HCT116 (cell line): Measurements from ENCODE around the gene CLIC3. TPM values are rescaled to one million over a fixed set of nuclear protein-coding genes. Genes with fewer than 3 reads are reported as not detected.

Experiments
- ATAC-seq: fragments of 200-7000 bp; cut with Tn5 transposase; 2 replicates; pipeline ENCODE4 v1.9.1; 2020; ENCODE audit warnings: mild to moderate bottlenecking, moderate library complexity
- BruUV-seq: library from RNA; stranded (reverse); fragments of 400-500 nt; replicated peaks from 2 replicates; lab custom pipeline; 2021; lab: Mats Ljungman, UMichigan
- CTCF ChIA-PET: fragments of 300-600 bp; sonication (Branson Sonifier 250); formaldehyde crosslinking; loops from one replicate; lab custom pipeline; 2021; ENCODE audit warnings: antibody characterized with exemption; lab: Charles Lee
- POLR2A ChIA-PET: fragments of 300-600, 350-600 bp; sonication (Branson Sonifier 250); formaldehyde crosslinking; loops from one replicate; lab custom pipeline; 2021; ENCODE audit warnings: antibody characterized with exemption; lab: Charles Lee
- RAD21 ChIA-PET, 2 experiments: fragments of 300-600 bp; sonication (Branson Sonifier 250); formaldehyde crosslinking; loops; one replicate each; lab custom pipeline; 2023; ENCODE audit warnings: low total read pairs in 2 of 2; ENCODE audit not compliant: uncharacterized antibody in 2 of 2, unreplicated experiment in 2 of 2, low non-redundant PET in 1 of 2; lab: Charles Lee
- DNase-seq: peaks from one replicate; pipeline ENCODE4 v3.0.0-alpha.2; 2010; ENCODE audit warnings: low read depth, low spot score
- H2AFZ ChIP-seq: fragments of 200-600 bp; shearing (Covaris generic), sonication (generic); 2 replicates; pipeline ENCODE4 v1.6.1; 2017; ENCODE audit warnings: low read depth, mixed run types, mixed read lengths, antibody characterized with exemption, low read length; ENCODE audit not compliant: poor library complexity, severe bottlenecking
- H3K27ac ChIP-seq: 2 replicates; pipeline ENCODE4 v1.5.1; 2012; ENCODE audit warnings: low read depth, low read length
- H3K27me3 ChIP-seq: fragments of 200-600 bp; sonication (generic); 2 replicates; pipeline ENCODE4 v1.6.1; 2016; ENCODE audit warnings: mixed run types, low read length, mixed read lengths; ENCODE audit not compliant: insufficient read depth
- H3K36me3 ChIP-seq, 2 experiments: fragments of 200-500 bp in 1 of 2; fragments of 200-600 bp in 1 of 2; sonication (Bioruptor generic) in 1 of 2; sonication (generic) in 1 of 2; 2 replicates each; pipeline versions ENCODE4 v1.5.1 to v1.6.1; 2014 to 2016; ENCODE audit warnings: low read length in 2 of 2, inconsistent platforms in 1 of 2, mixed read lengths in 1 of 2, mixed run types in 1 of 2; ENCODE audit not compliant: insufficient read depth in 2 of 2, control insufficient read depth in 1 of 2
- H3K4me1 ChIP-seq, 2 experiments: fragments of 200-600 bp in 1 of 2; sonication (generic) in 1 of 2; 2 replicates each; pipeline versions ENCODE4 v1.5.1 to v1.6.1; 2012 to 2017; ENCODE audit warnings: low read length in 2 of 2, inconsistent platforms in 1 of 2, mild to moderate bottlenecking in 1 of 2, mixed read lengths in 1 of 2, mixed run types in 1 of 2, moderate library complexity in 1 of 2; ENCODE audit not compliant: insufficient read depth in 2 of 2, control insufficient read depth in 1 of 2
- H3K4me2 ChIP-seq: fragments of 200-600 bp; sonication (generic); 2 replicates; pipeline ENCODE4 v1.6.1; 2017; ENCODE audit warnings: mixed run types, low read length, mixed read lengths
- H3K4me3 ChIP-seq, 2 experiments: fragments of 200-600 bp in 1 of 2; sonication (generic) in 1 of 2; replicated peaks in 1 of 2; 2 replicates each; pipeline ENCODE4 v1.5.1; 2011 to 2016; ENCODE audit warnings: low read length in 2 of 2, control low read depth in 1 of 2, low read depth in 1 of 2, mild to moderate bottlenecking in 1 of 2, mixed read lengths in 1 of 2, mixed run types in 1 of 2
- H3K79me2 ChIP-seq: fragments of 200-600 bp; sonication (generic); 2 replicates; pipeline ENCODE4 v1.6.1; 2017; ENCODE audit warnings: mild to moderate bottlenecking, mixed run types, low read length, moderate library complexity, mixed read lengths; ENCODE audit not compliant: insufficient read depth
- H3K9ac ChIP-seq: fragments of 200-600 bp; sonication (generic); 2 replicates; pipeline ENCODE4 v1.6.1; 2016; ENCODE audit warnings: low read length, mixed read lengths
- H3K9me2 ChIP-seq: fragments of 200-600 bp; sonication (generic), shearing (Covaris generic); 2 replicates; pipeline ENCODE4 v1.6.1; 2017; ENCODE audit warnings: mixed run types, mild to moderate bottlenecking, moderate library complexity; ENCODE audit not compliant: insufficient read depth
- H3K9me3 ChIP-seq, 2 experiments: fragments of 200-500 bp in 1 of 2; fragments of 200-600 bp in 1 of 2; sonication (Bioruptor generic) in 1 of 2; sonication (generic) in 1 of 2; 2 replicates each; pipeline ENCODE4 v1.6.1; 2014 to 2017; ENCODE audit warnings: low read length in 2 of 2, mixed read lengths in 2 of 2, inconsistent platforms in 1 of 2, low read depth in 1 of 2, mild to moderate bottlenecking in 1 of 2, mixed run types in 1 of 2, moderate library complexity in 1 of 2; ENCODE audit not compliant: control insufficient read depth in 1 of 2, insufficient read depth in 1 of 2
- H4K20me1 ChIP-seq: fragments of 200-600 bp; sonication (generic), shearing (Covaris generic); 2 replicates; pipeline ENCODE4 v1.6.1; 2017; ENCODE audit warnings: mixed run types, mild to moderate bottlenecking, moderate library complexity; ENCODE audit not compliant: insufficient read depth
- ATF3 ChIP-seq: IDR thresholded peaks from 2 replicates; pipeline ENCODE4 v1.6.1; 2012
- CBX3 ChIP-seq: IDR thresholded peaks from 2 replicates; pipeline ENCODE4 v1.6.1; 2012; ENCODE audit warnings: low read depth
- CEBPB ChIP-seq: IDR thresholded peaks from 2 replicates; pipeline ENCODE4 v1.6.1; 2012; ENCODE audit warnings: low read depth
- EGR1 ChIP-seq: IDR thresholded peaks from 2 replicates; pipeline ENCODE4 v1.6.1; 2012; ENCODE audit warnings: low read depth
- ELF1 ChIP-seq: IDR thresholded peaks from 2 replicates; pipeline ENCODE4 v1.6.1; 2012; ENCODE audit warnings: low read depth, borderline replicate concordance
- EZH2 ChIP-seq: fragments of 200-600 bp; sonication (generic); IDR thresholded peaks from 2 replicates; pipeline ENCODE4 v1.6.1; 2017; ENCODE audit warnings: antibody characterized with exemption, mixed run types
- EZH2phosphoT487 ChIP-seq: fragments of 200-600 bp; IDR thresholded peaks from 2 replicates; pipeline ENCODE4 v1.6.1; 2018; ENCODE audit warnings: antibody characterized with exemption, borderline replicate concordance
- FOSL1 ChIP-seq: IDR thresholded peaks from 2 replicates; pipeline ENCODE4 v1.6.1; 2012; ENCODE audit warnings: low read depth
- JUND ChIP-seq: IDR thresholded peaks from 2 replicates; pipeline ENCODE4 v1.6.1; 2012
- MAX ChIP-seq: IDR thresholded peaks from 2 replicates; pipeline ENCODE4 v1.6.1; 2012
- POLR2A ChIP-seq: IDR thresholded peaks from 2 replicates; pipeline ENCODE4 v1.7.0; 2011; ENCODE audit warnings: borderline replicate concordance; ENCODE audit not compliant: insufficient read depth, insufficient read length; ENCODE audit errors: extremely low read depth
- POLR2AphosphoS5 ChIP-seq: IDR thresholded peaks from 2 replicates; pipeline ENCODE4 v1.6.1; 2011; ENCODE audit warnings: mild to moderate bottlenecking, low read depth, low read length, moderate library complexity
- RAD21 ChIP-seq: IDR thresholded peaks from 2 replicates; pipeline ENCODE4 v1.6.1; 2012; ENCODE audit warnings: low read depth, mild to moderate bottlenecking
- SIN3A ChIP-seq: IDR thresholded peaks from 2 replicates; pipeline ENCODE4 v1.6.1; 2012; ENCODE audit warnings: low read depth
- SP1 ChIP-seq: IDR thresholded peaks from 2 replicates; pipeline ENCODE4 v1.6.1; 2012; ENCODE audit warnings: low read depth
- SRF ChIP-seq: IDR thresholded peaks from 2 replicates; pipeline ENCODE4 v1.6.1; 2012; ENCODE audit warnings: low read depth
- YY1 ChIP-seq: IDR thresholded peaks from 2 replicates; pipeline ENCODE4 v1.6.1; 2011; ENCODE audit warnings: low read length, low read depth, moderate library complexity, mild to moderate bottlenecking; ENCODE audit not compliant: insufficient replicate concordance; ENCODE audit errors: extremely low read depth
- ZBTB33 ChIP-seq: IDR thresholded peaks from 2 replicates; pipeline ENCODE4 v1.6.1; 2011; ENCODE audit warnings: mild to moderate bottlenecking, low read length, moderate library complexity; ENCODE audit not compliant: insufficient replicate concordance; ENCODE audit errors: extremely low read depth
- ZFX ChIP-seq: fragments of 450-650 bp; IDR thresholded peaks from 2 replicates; pipeline ENCODE4 v1.6.1; 2017
- ZNF274 ChIP-seq: fragments of 200-500 bp; sonication (Bioruptor generic); IDR thresholded peaks from 2 replicates; pipeline ENCODE4 v1.6.1; 2014; ENCODE audit warnings: mild to moderate bottlenecking, low read depth, low read length, inconsistent platforms
- intact Hi-C: fragments of 100-400 bp; cut with micrococcal nuclease; formaldehyde crosslinking; loops from 2 replicates; pipeline ENCODE4 v1.10.0; 2022
- total RNA-seq: library from RNA; stranded (reverse); gene quantifications from one replicate; pipeline ENCODE4 v1.2.1, GENCODE V29; 2021; ENCODE audit not compliant: unreplicated experiment

Gene CLIC3
- total RNA-seq, 1 experiment from 2014 or later = 8.4 TPM

GRCh38 chr9:136972335-136972734 lies 24.0 kb downstream of the CLIC3 start:
- Histone ChIP-seq H3K27me3 (no peaks in the 10 kb centered on the region), H4K20me1 (no peaks in the 10 kb centered on the region), H3K9me3 (no peaks in the 10 kb centered on the region), H2AFZ (no peak overlapping the region), H3K9ac (no peak overlapping the region), H3K79me2 (no peaks in the 10 kb centered on the region), H3K4me3 (no peak overlapping the region), H3K9me2 (no peaks in the 10 kb centered on the region), H3K4me1 (peaks cover 2 to 18% of the 10 kb centered on the region in 2 experiments; a peak in 3 of 4 replicates), H3K4me2 (no peak overlapping the region), H3K36me3 (no peaks in the 10 kb centered on the region), H3K27ac (no peak overlapping the region)
- no peak for ATAC-seq
- no peak for DNase-seq
- TF ChIP-seq ATF3 (no peak), JUND (no peak), POLR2AphosphoS5 (no peak), SRF (no peak), YY1 (no peak), MAX (no peak), ZNF274 (no peak), ELF1 (no peak), POLR2A (no peak), EGR1 (no peak), SIN3A (no peak), CBX3 (no peak), SP1 (no peak), RAD21 (no peak), EZH2 (no peak), CEBPB (no peak), ZFX (no peak), EZH2phosphoT487 (no peak), ZBTB33 (no peak), FOSL1 (no peak)
- intact Hi-C loops = no loop called here
- RAD21 ChIA-PET = no interaction called here
- no TSS peak for BruUV-seq
- POLR2A ChIA-PET = no interaction called here
- CTCF ChIA-PET = no interaction called here
